ENCODE data around the gene HSF2BP. TPM values are rescaled to one million over a fixed set of nuclear protein-coding genes. Genes with fewer than 3 reads are reported as not detected.
"Not testable (repeated sequence)": the region's sequence is repeated elsewhere in the genome, so short reads cannot be mapped to it uniquely, and the experiment has no call there.

Gene HSF2BP
- total and polyA plus RNA-seq, 8 donors, result 0.23 to 1.5 (median 0.31) TPM; not detected in 3

DNA sequence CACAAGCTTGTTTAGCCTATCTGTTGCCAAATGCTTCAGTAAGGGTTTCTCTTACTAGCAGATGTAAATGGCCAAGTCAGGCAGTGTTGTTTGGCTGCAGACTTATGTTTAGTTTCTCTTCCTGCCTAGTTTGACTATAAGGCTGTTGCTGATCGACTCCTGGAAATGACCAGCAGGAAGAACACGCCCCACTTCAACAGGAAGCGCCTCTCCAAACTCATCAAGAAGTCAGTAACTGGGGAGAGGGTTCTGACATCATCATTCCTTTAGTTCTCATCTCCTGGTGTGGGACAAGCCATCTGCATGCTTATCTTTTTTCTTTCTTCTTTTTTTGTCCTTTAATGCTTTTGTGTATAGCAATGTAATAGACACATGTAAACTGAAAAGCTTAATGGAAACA lies 25.1 kb upstream of the HSF2BP start:
- no peak overlapping the region for H3K4me3 ChIP-seq
- WGBS, 5 donors, result 68 to 83% (median 77%) methylated on average over 3 of the region's 3 CpGs
- no peaks in the 10 kb centered on the region for H3K27me3 ChIP-seq
- H3K9me3 ChIP-seq, result no peaks in the 10 kb centered on the region
- peak in 1 of 2 donors; percentile 26 for DNase-seq
- intact Hi-C loops (cut with DNase I; ENCODE audit: low total_unique reads), result no loop called here
- H3K4me1 ChIP-seq, result no peaks in the 10 kb centered on the region
- no peak overlapping the region for H3K27ac ChIP-seq
- H3K36me3 ChIP-seq, result peaks cover 64 to 100% (median 98%) of the 10 kb centered on the region in 4 donors
- TF ChIP-seq POLR2AphosphoS5 (IDR thresholded peaks at IDR 0.05), result peak in 1 of 3 donors; percentile 12
- TF ChIP-seq POLR2A (IDR thresholded peaks at IDR 0.05), result no peak
- no peak for TF ChIP-seq EP300 (IDR thresholded peaks at IDR 0.05)
- TF ChIP-seq, protein P1, sequence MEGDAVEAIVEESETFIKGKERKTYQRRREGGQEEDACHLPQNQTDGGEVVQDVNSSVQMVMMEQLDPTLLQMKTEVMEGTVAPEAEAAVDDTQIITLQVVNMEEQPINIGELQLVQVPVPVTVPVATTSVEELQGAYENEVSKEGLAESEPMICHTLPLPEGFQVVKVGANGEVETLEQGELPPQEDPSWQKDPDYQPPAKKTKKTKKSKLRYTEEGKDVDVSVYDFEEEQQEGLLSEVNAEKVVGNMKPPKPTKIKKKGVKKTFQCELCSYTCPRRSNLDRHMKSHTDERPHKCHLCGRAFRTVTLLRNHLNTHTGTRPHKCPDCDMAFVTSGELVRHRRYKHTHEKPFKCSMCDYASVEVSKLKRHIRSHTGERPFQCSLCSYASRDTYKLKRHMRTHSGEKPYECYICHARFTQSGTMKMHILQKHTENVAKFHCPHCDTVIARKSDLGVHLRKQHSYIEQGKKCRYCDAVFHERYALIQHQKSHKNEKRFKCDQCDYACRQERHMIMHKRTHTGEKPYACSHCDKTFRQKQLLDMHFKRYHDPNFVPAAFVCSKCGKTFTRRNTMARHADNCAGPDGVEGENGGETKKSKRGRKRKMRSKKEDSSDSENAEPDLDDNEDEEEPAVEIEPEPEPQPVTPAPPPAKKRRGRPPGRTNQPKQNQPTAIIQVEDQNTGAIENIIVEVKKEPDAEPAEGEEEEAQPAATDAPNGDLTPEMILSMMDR (IDR thresholded peaks at IDR 0.05), result no peak

DNA sequence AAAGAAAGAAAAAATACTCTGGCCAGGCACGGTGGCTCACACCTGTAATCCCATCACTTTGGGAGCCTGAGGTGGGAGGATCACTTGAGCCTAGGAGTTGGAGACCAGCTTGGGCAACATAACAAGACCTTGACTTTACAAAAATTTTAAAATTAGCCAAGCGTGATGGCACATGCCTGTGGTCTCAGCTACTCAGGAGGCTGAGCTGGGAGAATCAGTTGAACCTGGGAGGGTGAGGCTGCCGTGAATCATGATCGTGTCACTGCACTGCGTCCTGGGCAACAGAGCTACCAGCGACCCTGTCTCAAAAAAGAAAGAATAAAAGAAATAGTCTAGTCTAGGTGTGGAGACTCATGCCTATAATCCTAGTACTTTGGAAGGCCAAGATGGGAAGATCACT lies 22.4 kb upstream of the HSF2BP start:
- H3K36me3 ChIP-seq, result peaks cover 53 to 100% (median 97%) of the 10 kb centered on the region in 4 donors
- no peak for DNase-seq
- no peaks in the 10 kb centered on the region for H3K4me1 ChIP-seq
- TF ChIP-seq EP300 (IDR thresholded peaks at IDR 0.05) (no peak), POLR2AphosphoS5 (IDR thresholded peaks at IDR 0.05) (no peak), POLR2A (IDR thresholded peaks at IDR 0.05) (no peak)
- TF ChIP-seq, protein P1 (IDR thresholded peaks at IDR 0.05), result no peak
- no peaks in the 10 kb centered on the region for H3K27me3 ChIP-seq
- H3K27ac ChIP-seq, result no peak overlapping the region
- no peak overlapping the region for H3K4me3 ChIP-seq
- H3K9me3 ChIP-seq, result no peaks in the 10 kb centered on the region
- 94 to 98% (median 97%) methylated on average over 6 of the region's 6 CpGs for WGBS, 5 donors
- intact Hi-C loops (cut with DNase I; ENCODE audit: low total_unique reads), result no loop called here

DNA sequence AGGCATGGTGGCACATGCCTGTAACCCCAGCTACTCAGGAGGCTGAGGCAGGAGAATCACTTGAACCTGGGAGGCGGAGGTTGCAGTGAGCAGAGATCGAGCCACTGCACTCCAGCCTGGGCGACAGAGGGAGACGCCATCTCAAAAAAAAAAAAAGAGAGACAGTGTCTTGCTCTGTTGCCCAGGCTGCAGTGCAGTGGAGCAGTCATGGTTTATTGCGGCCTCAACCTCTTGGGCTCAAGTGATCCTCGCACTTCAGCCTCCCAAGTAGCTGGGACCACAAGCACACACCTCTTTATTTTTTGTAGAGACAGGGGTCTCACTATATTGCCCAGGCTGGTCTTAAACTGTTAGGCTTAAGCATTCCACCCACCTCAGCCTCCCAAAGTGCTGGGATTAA lies 21.1 kb upstream of the HSF2BP start:
- 83 to 96% (median 87%) methylated on average over 6 of the region's 6 CpGs for WGBS, 5 donors
- peaks cover 45 to 100% (median 97%) of the 10 kb centered on the region in 4 donors for H3K36me3 ChIP-seq
- H3K27ac ChIP-seq; H3K27me3 ChIP-seq; intact Hi-C loops (cut with DNase I; ENCODE audit: low total_unique reads); DNase-seq; H3K4me3 ChIP-seq; H3K9me3 ChIP-seq; H3K4me1 ChIP-seq: not testable (repeated sequence)

- Histone ChIP-seq H3K27me3 (no peaks in the 10 kb centered on the region), H3K36me3 (peaks cover 41 to 100% (median 97%) of the 10 kb centered on the region in 4 donors), H3K27ac (no peak overlapping the region), H3K9me3 (no peaks in the 10 kb centered on the region), H3K4me3 (no peak overlapping the region), H3K4me1 (no peaks in the 10 kb centered on the region)
- 90 to 94% (median 92%) methylated on average over 12 of the region's 12 CpGs for WGBS, 5 donors
- TF ChIP-seq EP300 (IDR thresholded peaks at IDR 0.05) (no peak), POLR2A (IDR thresholded peaks at IDR 0.05) (no peak), POLR2AphosphoS5 (IDR thresholded peaks at IDR 0.05) (no peak)
- TF ChIP-seq, protein P1 (IDR thresholded peaks at IDR 0.05), result no peak
- DNase-seq, result no peak
- intact Hi-C loops (cut with DNase I; ENCODE audit: low total_unique reads), result loop anchor here (10.0 kb wide), 1 partner anchor 675 kb away; no protein-coding TSS in a partner anchor
These were observed 20.7 kb upstream of the HSF2BP start for GRCh38 chr21:43679951-43680350.

DNA sequence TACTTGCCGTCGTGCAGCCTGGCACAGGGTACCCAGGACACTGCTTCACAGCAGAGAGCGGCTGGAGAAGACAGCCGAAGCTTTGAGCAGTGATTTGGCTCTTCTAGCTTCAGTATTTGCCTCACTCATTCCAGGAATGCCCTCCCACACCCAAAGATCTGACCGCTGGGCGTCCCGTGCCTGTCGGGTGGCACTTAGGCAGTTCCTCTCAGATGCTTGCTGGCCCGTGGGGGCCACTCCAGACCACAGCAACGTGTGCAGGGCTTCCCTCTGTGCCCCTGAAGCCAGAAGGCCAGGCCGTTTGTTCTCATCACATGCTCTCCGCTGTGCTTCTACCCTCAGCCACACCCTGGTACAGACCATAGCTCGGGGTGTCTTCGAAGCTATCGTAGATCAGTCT lies 17.1 kb upstream of the HSF2BP start:
- H3K9me3 ChIP-seq, result no peaks in the 10 kb centered on the region
- H3K27me3 ChIP-seq, result no peaks in the 10 kb centered on the region
- WGBS, 5 donors, result 91 to 94% (median 94%) methylated on average over 15 of the region's 15 CpGs
- TF ChIP-seq POLR2A (IDR thresholded peaks at IDR 0.05), result no peak
- intact Hi-C loops (cut with DNase I; ENCODE audit: low total_unique reads), result loop anchor here (10.0 kb wide), 1 partner anchor 672 kb away; no protein-coding TSS in a partner anchor
- no peaks in the 10 kb centered on the region for H3K4me1 ChIP-seq
- H3K36me3 ChIP-seq, result peaks cover 26 to 100% (median 95%) of the 10 kb centered on the region in 4 donors
- no peak for DNase-seq
- H3K27ac ChIP-seq, result no peak overlapping the region
- H3K4me3 ChIP-seq, result no peak overlapping the region

Measured in stomach (tissue), 9 donors.